Vagina (tissue), 2 donors: ENCODE results near the gene NES. TPM values are rescaled to one million over a fixed set of nuclear protein-coding genes. Genes with fewer than 3 reads are reported as not detected.

ENCODE experiments used
- DNase-seq, 2 donors: peaks; one replicate each; pipeline ENCODE4 v3.0.0-alpha.2; 2017; ENCODE audit errors: extremely low spot score in 2 of 2
- H3K27ac ChIP-seq: fragments of 200-600 bp; sonication (generic); one replicate; pipeline ENCODE4 v1.5.1; 2019
- H3K27me3 ChIP-seq: fragments of 200-600 bp; sonication (generic); one replicate; pipeline ENCODE4 v1.5.1; 2019
- H3K36me3 ChIP-seq, 2 donors: fragments of 200-600 bp; sonication (generic); one replicate each; pipeline ENCODE4 v1.5.1; 2017 to 2019
- H3K4me1 ChIP-seq: fragments of 200-600 bp; sonication (generic); one replicate; pipeline ENCODE4 v1.5.1; 2019
- H3K4me3 ChIP-seq, 2 donors: fragments of 200-600 bp; sonication (generic); 1 replicate in 1 of 2; 2 replicates in 1 of 2; pipeline ENCODE4 v1.5.1; 2016 to 2019
- H3K9me3 ChIP-seq: fragments of 200-600 bp; sonication (generic); one replicate; pipeline ENCODE4 v1.5.1; 2019
- CTCF ChIP-seq, 3 experiments: fragments of 450-650 bp in 2 of 3; fragments of 200-600 bp in 1 of 3; sonication (generic) in 1 of 3; IDR thresholded peaks; one replicate each; pipeline ENCODE4 v1.5.1; 2017 to 2019; ENCODE audit warnings: antibody characterized with exemption in 3 of 3, mild to moderate bottlenecking in 2 of 3, moderate library complexity in 2 of 3
- POLR2A ChIP-seq, 2 donors: fragments of 450-650 bp; IDR thresholded peaks; one replicate each; pipeline ENCODE4 v1.6.1; 2017; ENCODE audit warnings: antibody characterized with exemption in 2 of 2, mild to moderate bottlenecking in 2 of 2, moderate library complexity in 2 of 2
- POLR2AphosphoS5 ChIP-seq, 2 donors: sonication (generic); formaldehyde crosslinking; IDR thresholded peaks; one replicate each; pipeline ENCODE4 v1.9.0; 2017; ENCODE audit warnings: antibody characterized with exemption in 2 of 2, mild to moderate bottlenecking in 2 of 2, low read depth in 1 of 2; ENCODE audit not compliant: insufficient read depth in 1 of 2
- intact Hi-C: fragments of 100-400 bp; cut with DNase I; formaldehyde crosslinking; loops from one replicate; pipeline ENCODE4 v1.15.1; 2023
- total RNA-seq: library from RNA; depleted of rRNA; stranded (reverse); fragments of >200 nt; gene quantifications from one replicate; pipeline ENCODE4 v1.2.3, GENCODE V29; 2016

Gene NES
- total RNA-seq, 1 donor from 2014 or later: 16.0 TPM

- Histone ChIP-seq H3K27me3 (no peaks in the 10 kb centered on the region), H3K4me1 (peaks cover 17% of the 10 kb centered on the region), H3K36me3 (no peaks in the 10 kb centered on the region), H3K4me3 (no peak overlapping the region), H3K9me3 (no peaks in the 10 kb centered on the region), H3K27ac (no peak overlapping the region)
- intact Hi-C loops: no loop called here
- DNase-seq: no peak
- no peak for TF ChIP-seq POLR2A (IDR thresholded peaks at IDR 0.05)
- no peak for TF ChIP-seq POLR2AphosphoS5 (IDR thresholded peaks at IDR 0.05; ENCODE audit: insufficient read depth in 1 of 2, low read depth in 1 of 2)
- TF ChIP-seq CTCF (IDR thresholded peaks at IDR 0.05): no peak
Observed at GRCh38 chr1:156645056-156645455, 32.2 kb downstream of the NES start.

GRCh38 chr1:156644640-156645039, 32.6 kb downstream of the NES start:
- DNase-seq: no peak
- no peak overlapping the region for H3K27ac ChIP-seq
- H3K27me3 ChIP-seq: no peaks in the 10 kb centered on the region
- peaks cover 17% of the 10 kb centered on the region for H3K4me1 ChIP-seq
- H3K36me3 ChIP-seq: no peaks in the 10 kb centered on the region
- intact Hi-C loops: no loop called here
- H3K9me3 ChIP-seq: no peaks in the 10 kb centered on the region
- no peak overlapping the region for H3K4me3 ChIP-seq
- TF ChIP-seq CTCF (IDR thresholded peaks at IDR 0.05): no peak

- H3K9me3 ChIP-seq: no peaks in the 10 kb centered on the region
- H3K36me3 ChIP-seq: no peaks in the 10 kb centered on the region
- TF ChIP-seq POLR2A (IDR thresholded peaks at IDR 0.05) (no peak), POLR2AphosphoS5 (IDR thresholded peaks at IDR 0.05; ENCODE audit: insufficient read depth in 1 of 2, low read depth in 1 of 2) (no peak), CTCF (IDR thresholded peaks at IDR 0.05) (no peak)
- DNase-seq: no peak
- no peaks in the 10 kb centered on the region for H3K27me3 ChIP-seq
- no peak overlapping the region for H3K27ac ChIP-seq
- intact Hi-C loops: no loop called here
- H3K4me3 ChIP-seq: no peak overlapping the region
- H3K4me1 ChIP-seq: peaks cover 17% of the 10 kb centered on the region
Observed at GRCh38 chr1:156644146-156644545, 33.1 kb downstream of the NES start.

GRCh38 chr1:156643778-156644092, 33.5 kb downstream of the NES start:
- no peak for DNase-seq
- no peak overlapping the region for H3K4me3 ChIP-seq
- peaks cover 17% of the 10 kb centered on the region for H3K4me1 ChIP-seq
- TF ChIP-seq CTCF (IDR thresholded peaks at IDR 0.05) (no peak), POLR2AphosphoS5 (IDR thresholded peaks at IDR 0.05; ENCODE audit: insufficient read depth in 1 of 2, low read depth in 1 of 2) (no peak), POLR2A (IDR thresholded peaks at IDR 0.05) (no peak)
- no peaks in the 10 kb centered on the region for H3K36me3 ChIP-seq
- no peaks in the 10 kb centered on the region for H3K9me3 ChIP-seq
- no peaks in the 10 kb centered on the region for H3K27me3 ChIP-seq
- intact Hi-C loops: no loop called here
- H3K27ac ChIP-seq: no peak overlapping the region

- H3K36me3 ChIP-seq: no peaks in the 10 kb centered on the region
- no peak overlapping the region for H3K4me3 ChIP-seq
- H3K27me3 ChIP-seq: no peaks in the 10 kb centered on the region
- H3K4me1 ChIP-seq: peaks cover 17% of the 10 kb centered on the region
- TF ChIP-seq CTCF (IDR thresholded peaks at IDR 0.05): no peak
- no peak for TF ChIP-seq POLR2A (IDR thresholded peaks at IDR 0.05)
- no peak for TF ChIP-seq POLR2AphosphoS5 (IDR thresholded peaks at IDR 0.05; ENCODE audit: insufficient read depth in 1 of 2, low read depth in 1 of 2)
- H3K27ac ChIP-seq: no peak overlapping the region
- intact Hi-C loops: no loop called here
- DNase-seq: no peak
- no peaks in the 10 kb centered on the region for H3K9me3 ChIP-seq
Observed at GRCh38 chr1:156643049-156643777, 34.0 kb downstream of the NES start.
